GM18505 (cell line): ENCODE measurements around the gene DISC1.
"Not testable (repeated sequence)": the region's sequence is repeated elsewhere in the genome, so short reads cannot be mapped to it uniquely, and the experiment has no call there.

ENCODE experiments used
- ATAC-seq: cut with Tn5 transposase; IDR thresholded peaks from one replicate; pipeline ENCODE4 v1.9.1; 2021; ENCODE audit not compliant: unreplicated experiment
- POLR2A ChIP-seq: IDR thresholded peaks from 4 replicates; pipeline ENCODE4 v1.6.1; 2011; ENCODE audit warnings: borderline replicate concordance; ENCODE audit not compliant: insufficient read depth, insufficient read length; ENCODE audit errors: extremely low read depth

The DISC1 gene

DNA sequence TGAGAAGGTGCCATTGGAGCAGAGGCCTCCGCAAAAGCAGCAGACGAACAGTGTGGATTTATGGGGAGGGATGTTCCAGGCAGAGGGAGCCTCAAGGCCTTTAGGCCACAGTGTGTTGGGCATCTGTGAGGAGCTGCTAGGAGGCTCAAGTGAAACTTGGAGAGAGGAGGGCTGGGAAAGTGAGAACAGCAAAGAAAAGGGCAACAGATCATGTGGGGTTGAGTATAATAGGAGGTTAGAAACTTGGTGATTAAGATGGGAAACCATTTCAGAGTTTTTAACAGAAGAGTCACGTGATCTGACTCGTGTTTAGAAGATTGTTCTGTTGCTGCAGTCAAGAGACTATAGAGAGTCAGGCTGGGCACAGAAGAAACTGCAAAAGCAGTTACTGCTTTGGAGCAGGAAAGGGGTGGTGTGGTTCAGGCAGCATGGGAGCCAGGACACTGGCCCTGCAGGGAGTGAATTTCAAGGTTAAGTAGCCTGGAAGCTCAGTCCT, 277.0 kb downstream of the DISC1 start:
- TF ChIP-seq POLR2A, result no peak
- no peak for ATAC-seq

DNA sequence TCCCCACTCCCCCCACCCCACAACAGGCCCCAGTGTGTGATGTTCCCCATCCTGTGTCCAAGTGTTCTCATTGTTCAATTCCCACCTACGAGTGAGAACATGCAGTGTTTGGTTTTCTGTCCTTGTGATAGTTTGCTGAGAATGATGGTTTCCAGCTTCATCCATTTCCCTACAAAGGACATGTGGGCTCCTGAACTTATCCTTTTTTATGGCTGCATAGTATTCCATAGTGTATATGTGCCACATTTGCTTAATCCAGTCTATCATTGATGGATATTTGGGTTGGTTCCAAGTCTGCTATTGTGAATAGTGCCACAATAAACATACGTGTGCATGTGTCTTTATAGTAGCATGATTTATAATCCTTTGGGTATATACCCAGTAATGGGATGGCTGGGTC, 280.7 kb downstream of the DISC1 start:
- ATAC-seq, result not testable (repeated sequence)

DNA sequence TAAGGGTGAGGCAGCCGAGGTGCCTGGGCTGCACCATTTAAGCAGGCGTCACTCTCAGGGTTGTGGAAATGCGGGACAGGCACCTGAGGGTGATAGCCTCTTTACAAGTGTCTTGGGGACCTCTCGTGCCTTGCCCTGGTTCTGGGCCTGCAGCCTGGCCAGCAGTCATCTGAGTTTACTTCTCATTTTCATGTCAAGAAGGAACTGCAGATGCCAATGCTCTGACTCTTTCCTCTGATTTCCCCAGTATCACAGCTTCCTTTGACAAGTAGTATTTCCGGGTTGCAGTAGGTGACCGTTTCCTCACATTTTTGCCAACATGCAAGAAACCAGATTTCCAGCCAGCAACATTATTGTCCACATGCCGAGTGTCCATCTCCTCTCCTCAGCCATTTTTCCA, 286.9 kb downstream of the DISC1 start:
- no peak for TF ChIP-seq POLR2A

DNA sequence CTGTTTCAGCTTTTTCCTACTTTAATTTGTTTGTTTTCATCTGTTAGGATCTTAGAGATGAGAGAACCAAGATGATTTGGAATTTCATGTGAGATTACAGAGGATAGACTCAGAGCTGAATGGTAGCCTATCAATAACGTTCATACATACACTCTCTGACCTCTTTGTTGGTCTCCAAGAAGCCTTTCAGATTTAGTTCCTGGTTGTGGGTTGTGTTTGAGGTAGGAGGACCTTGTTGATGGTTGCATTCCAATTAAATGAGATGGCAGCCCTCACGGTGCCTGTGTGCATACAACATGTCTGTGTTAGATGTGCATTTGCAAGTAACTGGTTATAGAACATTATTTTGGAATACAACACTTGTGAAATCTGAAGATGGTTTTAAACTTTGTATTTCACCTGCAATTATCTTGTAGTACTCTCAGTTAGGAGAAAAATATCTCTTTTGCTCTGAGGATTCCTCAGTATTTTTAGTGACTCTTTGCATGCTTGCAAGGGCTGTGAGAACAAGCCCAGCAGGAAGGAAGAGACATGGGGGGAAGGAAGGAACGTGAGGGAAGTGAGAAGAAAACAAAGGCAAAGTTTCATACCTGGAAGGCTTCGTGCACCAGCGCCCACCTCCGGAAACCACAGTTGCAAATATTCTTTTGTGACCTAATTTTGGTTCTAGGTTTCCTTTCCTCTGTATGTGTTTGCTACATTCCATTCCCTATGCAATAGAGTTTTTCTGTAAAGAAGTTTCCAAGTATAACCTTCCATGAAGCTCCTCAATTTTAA, 291.8 kb downstream of the DISC1 start:
- no peak for ATAC-seq
- no peak for TF ChIP-seq POLR2A

More for the DNA sequence above, 286.9 kb downstream of the DISC1 start:
- ATAC-seq, result no peak

DNA sequence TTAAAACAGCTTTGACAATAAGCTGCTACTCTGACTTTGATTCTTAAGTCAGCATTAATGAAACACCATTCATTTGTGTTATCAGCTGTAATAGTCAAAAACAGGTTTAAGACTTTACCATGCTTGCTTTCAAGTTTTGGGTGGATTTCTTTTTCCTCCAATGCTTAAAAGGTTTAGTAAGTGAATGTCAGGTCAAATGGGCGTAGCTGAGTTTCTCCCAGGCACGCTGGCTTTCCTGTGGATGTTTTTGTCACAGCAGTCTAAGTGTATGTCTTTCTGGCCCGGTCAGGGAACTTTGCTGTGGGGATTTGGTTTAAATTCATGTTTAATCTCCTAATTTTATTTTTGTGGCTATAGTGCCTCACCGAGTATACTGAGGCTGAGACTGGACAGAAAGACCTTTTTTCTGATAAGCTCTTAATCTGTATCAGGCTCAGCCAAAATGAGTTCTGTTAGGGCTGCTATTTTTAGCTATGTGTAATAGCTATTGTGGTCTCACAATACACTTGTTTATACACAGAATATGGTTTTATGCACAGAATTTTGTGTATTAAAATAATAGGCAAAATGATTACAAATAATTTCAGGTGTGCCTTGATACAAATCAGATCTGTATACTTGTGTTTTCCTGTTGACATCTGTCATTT, 292.8 kb downstream of the DISC1 start:
- ATAC-seq, result no peak
- no peak for TF ChIP-seq POLR2A

DNA sequence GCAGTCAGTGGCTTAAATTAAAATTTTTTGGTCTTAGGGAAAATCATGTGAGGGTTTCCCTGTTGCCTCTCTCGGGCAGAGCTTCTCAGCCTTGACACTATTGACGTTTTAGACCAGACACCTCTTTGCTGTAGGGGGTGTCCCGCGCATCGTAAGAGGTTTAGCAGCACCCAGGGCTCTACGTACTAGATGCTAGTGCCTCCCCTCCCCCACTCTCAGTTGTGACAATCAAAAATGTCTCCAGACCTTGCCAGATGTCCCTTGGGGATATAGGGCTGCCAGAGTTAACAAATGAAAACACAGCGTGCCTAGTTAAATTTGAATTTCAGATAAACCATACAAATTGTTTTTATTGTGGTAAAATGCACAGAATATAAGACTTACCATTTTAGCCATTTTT, 293.3 kb downstream of the DISC1 start:
- no peak for ATAC-seq
- TF ChIP-seq POLR2A, result no peak

DNA sequence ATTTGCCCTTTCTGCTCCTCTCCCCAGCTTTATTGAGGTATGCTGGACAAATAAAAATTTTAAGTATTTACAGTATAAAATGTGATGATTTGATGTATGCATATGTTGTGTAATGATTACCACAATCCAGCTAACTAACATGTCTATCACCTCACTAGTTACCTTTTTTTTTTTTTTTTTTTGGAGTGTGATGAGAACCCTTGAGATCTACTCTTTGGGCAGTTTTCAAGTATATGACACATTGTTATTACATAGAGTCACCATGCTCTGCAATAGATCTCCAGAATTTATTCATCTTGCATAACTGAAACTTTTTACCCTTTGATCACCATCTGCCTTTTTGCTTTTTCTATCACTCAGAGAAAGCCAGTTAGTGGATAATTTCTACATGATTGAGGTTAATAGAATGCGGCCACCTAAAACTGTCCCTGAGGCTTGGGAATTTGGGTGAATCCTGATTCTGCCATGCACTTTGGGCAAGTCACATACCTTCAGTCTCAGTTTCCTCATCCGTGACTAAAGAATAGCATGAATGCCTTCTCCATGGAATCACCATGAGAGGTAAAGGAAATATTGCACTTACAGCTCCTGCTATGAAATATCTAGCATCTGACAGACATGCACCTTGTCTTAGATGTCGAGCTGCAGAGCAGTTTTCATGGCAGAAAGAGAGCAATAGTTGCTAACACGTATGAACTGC, 295.2 kb downstream of the DISC1 start:
- no peak for ATAC-seq
- no peak for TF ChIP-seq POLR2A

DNA sequence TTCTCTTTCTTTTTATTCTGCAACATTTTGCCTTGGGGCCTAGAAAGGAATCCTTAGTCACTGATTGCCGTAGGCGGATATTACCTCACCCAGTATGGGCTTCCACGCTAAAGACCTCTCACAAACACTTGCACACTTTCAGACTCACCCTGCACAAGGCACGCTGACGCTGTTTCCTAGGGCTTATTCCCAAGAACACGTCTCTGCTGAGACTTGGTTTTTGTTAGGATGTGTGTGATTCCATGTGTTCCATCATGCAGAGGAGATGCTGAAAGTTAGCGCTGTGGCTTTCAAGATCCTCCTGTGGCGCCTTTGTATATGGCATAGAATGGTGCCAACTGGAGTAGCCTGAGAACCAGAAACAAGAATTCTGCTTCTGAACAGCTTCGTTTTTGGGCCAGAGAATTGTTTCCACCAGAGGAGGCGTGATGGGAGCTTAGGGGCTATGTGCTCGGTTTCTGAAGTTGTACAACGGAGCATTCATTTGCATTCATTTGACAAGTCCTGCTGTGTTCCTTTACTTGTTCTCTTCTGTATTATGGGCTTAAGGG, 297.0 kb downstream of the DISC1 start:
- TF ChIP-seq POLR2A, result no peak
- ATAC-seq, result no peak

DNA sequence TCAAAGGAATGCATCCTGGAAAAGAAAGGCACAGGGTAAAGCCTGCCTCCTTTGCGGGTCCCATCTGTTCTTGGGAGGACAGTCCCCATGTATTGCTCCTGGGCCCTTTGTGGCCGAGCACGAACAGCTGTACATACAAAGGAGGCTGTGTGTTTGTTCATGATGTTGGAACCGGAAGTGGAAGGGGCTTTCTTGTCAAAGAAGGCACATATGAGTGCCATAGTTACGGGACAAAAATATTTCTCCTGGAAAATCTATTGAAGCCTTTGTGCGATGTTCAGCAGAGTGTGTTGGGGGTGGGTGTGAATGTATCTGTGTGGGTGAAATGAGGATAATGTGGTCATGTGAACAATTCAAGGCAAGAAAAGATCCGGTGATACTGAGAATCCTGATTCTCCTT, 297.6 kb downstream of the DISC1 start:
- no peak for ATAC-seq
- no peak for TF ChIP-seq POLR2A

DNA sequence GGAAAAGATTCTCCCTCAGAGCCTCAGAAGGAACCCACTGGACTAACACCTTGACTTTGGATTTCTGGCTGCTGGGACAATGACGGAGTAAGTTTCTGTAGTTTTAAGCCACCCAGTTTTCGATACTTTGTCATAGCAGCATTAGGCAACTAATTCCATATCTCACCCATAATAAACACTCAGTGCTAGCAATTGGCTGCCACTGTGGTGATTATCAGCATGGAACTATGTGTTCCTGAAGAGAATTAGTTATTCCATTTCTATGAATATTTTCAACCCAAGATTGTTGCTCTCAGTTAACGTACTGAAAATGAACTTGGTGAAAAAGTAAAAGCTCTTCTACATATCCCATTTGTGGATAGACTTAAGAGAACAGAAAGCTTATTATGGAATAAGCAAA, 299.3 kb downstream of the DISC1 start:
- TF ChIP-seq POLR2A, result no peak
- no peak for ATAC-seq

DNA sequence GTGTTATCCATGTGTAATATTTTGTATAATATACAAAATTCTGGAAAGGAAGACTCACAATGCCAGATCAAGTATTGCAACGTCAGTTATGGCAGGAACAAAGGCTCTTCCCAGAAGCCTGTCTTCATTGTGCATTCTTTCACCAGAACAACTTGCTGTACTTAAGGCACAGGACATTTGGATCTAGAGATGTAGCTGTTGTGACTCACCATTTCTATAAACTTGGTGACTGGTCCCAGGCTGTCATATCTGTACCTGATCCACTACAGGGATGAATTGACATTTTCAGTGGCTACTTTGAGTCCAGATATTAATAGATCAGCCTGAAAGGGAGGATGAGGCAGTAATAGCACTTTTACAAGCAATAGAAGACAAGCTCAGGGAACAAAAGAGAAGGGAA, 299.8 kb downstream of the DISC1 start:
- no peak for ATAC-seq
- TF ChIP-seq POLR2A, result no peak

DNA sequence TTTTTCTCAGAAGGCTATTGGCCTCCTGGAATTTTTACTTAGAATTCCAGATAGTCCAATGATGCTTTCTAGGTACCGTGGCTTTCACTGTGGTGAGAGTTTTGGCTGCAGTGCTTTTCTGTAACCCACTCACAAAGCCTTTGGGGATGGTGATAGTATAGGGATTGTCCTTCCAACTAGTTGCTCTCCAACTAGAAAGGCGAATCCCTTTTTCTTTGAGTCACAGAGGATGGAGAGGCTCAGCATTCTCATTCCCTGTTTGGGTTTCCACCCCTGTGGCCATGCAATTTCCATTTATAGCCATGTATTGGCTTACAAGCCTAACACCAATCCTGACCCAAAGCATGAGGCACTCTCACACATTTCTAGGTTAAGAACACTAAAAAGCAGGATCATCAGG, 300.3 kb downstream of the DISC1 start:
- ATAC-seq, result no peak
- TF ChIP-seq POLR2A, result no peak

DNA sequence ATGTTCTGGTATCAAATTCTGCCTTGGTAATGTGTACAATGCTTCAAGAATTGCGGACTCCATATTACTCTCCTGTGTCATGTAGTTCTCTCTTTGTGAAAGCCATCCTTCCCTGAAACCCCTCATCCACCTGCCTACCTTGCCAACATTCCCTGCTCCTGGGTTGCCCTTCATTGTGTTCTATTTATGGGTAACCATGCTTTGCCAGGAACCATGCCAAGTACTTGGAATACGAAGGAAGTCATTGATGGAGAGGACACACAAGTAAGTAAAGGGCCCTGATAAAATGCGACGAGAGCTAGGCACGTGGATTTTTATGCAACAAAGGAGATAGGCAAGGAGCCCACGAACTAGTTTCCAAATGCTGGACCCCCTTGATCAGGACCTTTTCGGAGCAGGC, 300.8 kb downstream of the DISC1 start:
- no peak for ATAC-seq
- no peak for TF ChIP-seq POLR2A
